Raji (cell line): ENCODE results near the gene CHST2.

Experiments
- POLR2A ChIP-seq: IDR thresholded peaks from 2 replicates; pipeline ENCODE4 v1.6.1; 2011; ENCODE audit warnings: low read depth, low read length, control low read depth; ENCODE audit not compliant: insufficient read depth

Gene CHST2

DNA sequence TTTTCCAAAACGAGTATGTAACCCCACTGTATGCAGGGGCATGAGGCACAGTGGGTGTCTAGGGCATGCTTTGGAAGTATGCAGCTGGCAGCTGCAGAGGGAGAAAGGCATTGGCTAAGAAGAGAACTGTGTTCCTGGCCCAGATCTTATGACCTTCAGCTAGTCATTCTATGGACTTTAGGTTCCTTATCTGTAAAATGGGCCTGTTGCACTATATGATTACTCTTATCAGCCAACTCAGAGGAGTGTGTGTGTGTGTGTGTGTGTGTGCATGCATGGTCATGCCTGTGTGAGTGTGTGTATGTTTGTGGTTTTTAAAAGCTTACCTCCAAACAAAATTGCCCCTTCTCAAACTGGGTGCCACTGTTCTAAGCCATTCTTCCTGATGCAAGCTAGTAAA lies 27.4 kb upstream of the CHST2 start:
- no peak for TF ChIP-seq POLR2A

DNA sequence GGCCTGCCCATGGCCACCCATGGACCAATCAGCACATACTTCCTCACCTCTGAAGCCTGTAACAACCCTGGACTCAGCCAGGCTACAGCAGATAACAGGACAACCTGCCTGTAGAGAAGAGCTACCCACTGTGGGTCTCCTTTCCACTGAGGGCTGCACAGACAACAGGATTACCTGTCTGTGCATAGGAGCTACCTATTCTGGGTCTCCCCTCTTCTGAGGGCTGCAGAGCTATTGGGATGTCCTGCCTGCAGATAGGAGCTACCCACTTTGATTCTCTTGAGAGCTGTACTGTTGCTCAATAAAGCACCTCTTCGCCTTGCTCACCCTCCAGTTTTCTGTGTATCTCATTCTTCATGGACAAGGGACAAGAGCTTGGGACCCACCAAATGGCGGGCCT lies 23.8 kb upstream of the CHST2 start:
- no peak for TF ChIP-seq POLR2A

DNA sequence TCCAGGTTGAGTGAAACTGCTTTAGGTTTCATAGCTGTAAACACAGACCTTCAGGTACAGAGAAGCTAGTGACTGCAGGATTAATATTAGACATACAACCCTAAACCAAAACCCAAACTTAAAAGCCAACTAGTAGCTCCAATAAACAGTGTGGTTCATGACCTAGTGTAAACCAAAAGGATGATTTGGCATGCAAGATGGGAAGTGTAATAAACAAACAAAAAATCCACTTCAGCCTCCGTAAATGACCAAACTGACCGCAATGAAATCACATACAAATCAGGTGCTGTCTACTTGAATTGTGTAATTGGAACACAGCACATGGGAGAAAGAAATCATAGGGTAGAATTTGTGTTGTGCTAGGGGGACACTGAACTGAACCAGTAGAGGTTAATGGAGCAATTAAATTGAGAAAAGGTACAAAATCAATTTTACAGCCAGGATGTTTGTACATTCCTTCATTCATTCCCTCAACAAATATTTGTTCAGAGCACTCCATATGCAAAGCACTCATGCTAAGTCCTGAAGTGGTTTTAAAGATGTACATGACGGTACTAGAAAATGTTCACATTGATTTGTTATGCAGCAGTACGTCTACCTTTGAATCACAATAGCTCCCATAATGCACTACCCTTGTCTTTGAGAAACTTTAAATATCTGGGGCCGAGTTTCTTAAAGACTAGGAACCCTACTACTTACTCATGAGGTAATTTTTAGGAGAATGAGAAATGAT lies 21.4 kb upstream of the CHST2 start:
- TF ChIP-seq POLR2A, result no peak

DNA sequence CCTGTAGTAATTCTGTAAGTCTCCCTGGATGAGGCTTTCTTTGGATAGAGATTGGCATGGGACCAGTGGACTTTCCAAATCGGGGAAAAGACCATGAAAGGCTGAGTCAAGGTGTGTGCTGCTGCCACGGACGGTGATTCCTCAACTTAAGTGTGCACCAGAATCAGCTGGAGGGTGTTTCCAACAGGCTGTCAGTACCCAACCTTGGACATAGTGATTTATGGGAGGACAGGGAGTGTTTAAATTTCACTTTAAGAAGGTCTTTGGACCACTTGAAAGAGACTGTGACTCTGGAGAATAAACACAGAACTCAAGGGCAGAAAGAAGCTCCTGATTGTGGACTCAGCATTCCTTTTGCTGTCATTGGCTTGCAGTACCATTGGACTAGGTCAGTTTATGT lies 20.4 kb upstream of the CHST2 start:
- no peak for TF ChIP-seq POLR2A

DNA sequence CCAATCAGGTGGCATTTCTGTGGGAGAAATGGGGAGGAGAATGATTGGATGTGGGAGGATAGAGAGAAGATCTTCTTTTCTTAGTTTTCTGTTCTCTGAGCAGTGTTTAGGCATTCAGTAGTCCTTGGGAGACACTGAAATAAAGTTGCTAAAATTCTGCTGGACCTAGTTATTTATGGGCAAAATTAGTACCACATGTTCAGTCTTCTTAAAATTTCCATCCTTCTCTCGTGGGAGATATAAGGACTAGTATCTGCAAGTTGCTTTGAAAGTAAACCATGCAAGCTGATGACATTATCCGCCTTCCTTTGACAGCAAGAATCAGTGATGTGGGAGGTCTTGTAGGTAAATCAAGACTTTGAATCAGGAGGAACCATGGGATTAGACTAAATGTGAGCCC lies 19.9 kb upstream of the CHST2 start:
- TF ChIP-seq POLR2A, result no peak

DNA sequence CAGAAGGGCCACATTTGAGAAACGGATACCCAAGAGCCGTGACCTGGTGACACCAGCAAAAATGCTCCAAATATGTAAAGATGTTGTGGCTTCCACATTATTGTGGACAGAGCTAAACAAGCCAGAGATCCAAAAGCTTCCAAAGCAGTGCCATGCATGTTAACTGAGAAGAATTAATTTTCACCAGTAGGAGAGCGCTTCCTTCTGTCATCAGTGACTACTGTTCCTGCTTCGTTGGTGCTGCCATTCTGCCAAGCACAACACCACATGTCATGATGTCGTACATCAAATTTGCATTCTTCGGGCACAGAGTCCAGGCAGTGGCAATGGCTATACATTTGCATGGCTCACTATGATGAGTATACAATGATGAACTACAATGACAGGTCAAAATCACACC lies 19.1 kb upstream of the CHST2 start:
- TF ChIP-seq POLR2A, result no peak

DNA sequence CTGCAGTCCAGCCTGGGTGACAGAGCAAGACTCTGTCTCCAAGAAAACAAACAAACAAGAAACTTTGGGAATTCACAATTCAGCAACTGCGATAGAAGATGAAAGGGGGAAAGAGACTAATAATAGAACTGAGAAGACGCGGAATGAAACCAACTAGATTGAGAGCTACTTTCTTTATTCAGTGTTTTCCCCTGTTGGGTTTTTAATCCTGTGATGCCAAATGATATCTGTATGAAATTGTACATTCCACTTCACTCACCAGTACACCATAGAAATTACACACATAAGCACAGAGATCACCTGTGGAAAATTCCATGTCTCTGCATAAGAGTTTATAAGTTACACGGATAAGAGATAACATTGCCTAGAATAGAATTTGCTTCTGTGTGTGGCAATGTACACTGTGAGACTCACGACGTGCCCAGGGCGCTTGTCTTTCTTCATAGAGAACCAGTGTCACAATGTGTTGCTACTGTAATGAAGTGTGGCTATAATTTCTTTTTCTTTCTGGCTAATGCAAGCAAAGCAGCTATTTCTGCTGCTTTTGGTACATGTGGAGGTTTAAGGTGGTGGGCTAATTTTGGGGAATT lies 17.7 kb upstream of the CHST2 start:
- TF ChIP-seq POLR2A, result no peak

DNA sequence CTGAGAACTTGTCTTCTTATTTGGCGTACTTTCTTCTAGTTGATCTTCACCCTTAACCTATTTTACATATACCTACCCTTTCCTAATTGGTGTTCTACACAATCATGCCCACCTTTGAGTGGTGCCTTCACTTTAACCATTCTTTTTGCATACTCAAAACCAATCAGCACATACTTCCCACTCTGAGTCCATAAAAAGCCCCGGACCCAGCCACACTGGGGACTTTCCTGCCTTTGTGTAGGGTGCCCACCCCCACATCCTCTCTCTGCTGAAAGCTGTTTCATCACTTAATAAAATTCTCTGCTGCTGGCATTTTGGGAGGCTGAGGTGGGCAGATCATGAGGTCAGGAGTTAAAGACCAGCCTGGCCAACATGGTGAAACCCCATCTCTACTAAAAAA lies 15.9 kb upstream of the CHST2 start:
- TF ChIP-seq POLR2A, result no peak

DNA sequence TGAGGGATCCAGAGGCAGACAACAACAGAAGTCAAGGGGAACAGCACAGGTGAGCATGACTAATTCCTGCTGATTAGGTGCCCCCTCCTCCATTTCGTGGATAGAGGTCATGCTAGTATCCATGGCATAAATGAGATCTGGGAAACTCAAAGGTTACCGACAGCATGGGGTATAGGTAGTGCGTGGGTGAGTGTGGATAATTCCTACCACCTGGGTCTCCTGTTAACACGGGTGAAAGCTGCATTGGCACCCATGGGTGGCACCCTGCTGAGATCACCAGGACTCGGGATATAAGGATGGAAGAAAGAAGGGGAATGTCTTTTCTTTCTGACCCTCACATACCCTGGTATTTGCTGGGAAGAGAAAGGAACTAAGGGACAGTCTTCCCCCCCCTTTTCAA lies 14.4 kb upstream of the CHST2 start:
- TF ChIP-seq POLR2A, result no peak

DNA sequence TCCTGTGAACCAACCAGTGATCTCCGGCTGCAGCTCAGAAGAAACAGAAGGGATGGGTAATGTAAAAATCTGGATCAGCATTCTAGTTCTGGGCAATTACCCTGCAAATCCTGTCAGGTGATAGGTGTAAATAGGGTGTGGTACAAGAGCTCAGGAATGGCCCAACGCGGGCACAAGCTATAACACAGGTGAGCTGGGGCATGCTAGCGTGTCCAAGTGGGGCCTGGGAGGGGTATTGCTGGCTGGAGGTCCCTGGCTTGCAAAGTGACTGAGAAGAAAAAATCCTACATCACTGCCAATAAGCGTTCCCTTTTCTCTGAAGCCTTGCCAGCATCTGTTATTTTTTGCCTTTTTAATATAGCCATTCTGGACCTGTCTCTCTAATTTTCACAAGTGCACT lies 9.7 kb upstream of the CHST2 start:
- no peak for TF ChIP-seq POLR2A

DNA sequence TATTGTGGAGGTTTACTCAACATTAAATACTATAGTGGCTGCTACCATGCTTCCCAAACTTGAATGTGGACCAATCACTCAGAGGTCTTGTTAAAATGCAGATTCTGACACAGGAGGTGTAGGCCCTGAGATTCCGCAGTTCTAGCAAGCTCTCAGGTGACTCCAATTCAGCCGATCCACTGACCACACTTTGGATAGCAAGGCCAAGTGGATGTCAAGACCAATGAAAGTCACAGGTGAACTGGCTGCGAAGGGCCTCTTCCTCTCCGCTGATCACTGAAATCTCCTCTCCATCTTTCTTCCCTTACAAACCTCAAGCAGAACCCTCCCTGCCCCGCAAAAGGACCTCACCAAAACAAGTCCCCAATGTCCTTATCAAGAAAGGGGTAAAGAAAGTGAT lies 9.2 kb upstream of the CHST2 start:
- TF ChIP-seq POLR2A, result no peak

DNA sequence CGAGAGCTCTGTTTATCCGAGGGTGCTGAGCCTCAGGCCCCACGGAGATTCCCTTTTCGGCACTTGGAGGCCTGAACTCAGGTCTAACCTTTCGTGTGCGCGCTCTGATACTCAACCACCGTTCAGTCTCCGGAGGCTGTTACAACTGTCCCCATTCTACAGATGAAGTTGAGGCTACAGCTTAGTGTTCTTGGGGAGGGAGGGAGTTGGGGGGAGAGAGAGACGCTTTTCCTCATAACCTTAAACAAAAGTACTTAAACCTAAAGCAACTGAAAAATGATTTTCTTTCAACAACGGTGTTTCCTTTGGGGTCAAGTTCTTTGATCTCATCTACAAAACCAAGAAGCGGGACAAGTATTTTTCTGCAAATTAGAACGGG lies 952 bp upstream of the CHST2 start:
- TF ChIP-seq POLR2A, result no peak

DNA sequence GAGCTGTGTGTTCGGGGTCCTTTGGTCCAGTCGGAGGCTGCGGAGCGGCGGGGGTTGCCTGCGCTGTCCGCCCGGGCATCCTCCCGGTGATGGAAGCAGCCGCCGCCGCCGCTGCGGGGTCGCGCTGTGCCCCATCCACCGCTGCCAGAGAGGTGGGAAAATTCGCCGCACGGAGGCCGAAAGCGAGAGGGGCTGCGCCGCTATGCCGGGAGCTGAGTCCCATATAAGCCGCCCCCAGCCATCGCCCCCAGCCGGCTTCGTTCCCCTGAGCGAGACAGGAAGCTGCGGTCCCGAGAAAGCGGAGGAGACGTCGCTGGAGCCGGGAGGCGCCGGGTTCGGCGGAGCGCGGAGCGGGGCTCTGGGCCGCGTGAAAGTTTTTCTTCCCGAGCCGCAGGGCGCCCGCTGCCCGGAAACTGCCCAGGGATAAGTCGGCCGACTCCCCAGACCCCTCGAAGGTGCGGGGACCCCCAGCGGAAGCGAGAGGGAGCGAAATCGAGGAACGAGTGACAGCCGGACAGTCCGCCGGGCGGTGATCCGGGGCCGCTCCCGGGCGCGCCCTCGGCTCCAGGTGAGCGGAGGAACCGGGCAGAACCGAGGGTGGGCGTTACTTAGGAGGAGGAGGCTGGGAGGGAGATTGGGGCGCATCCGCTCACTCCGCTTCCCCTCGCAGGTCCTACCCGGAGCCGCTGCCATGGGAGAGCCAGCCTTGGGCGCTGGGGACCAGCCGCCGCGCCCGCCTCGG lies 574 bp downstream of the CHST2 start:
- TF ChIP-seq POLR2A, result no peak

DNA sequence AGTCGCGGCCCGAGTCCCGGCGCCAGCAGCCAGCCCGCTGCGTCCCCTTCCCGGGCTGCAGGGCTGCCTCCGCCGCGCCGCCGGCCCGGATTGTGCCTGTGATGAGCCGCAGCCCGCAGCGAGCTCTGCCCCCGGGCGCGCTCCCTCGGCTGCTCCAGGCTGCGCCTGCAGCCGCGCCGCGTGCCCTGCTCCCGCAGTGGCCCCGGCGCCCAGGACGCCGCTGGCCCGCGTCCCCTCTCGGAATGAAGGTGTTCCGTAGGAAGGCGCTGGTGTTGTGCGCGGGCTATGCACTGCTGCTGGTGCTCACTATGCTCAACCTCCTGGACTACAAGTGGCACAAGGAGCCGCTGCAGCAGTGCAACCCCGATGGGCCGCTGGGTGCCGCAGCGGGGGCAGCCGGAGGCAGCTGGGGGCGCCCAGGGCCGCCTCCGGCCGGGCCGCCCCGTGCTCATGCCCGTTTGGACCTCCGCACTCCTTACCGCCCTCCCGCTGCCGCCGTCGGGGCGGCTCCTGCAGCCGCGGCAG lies 1.2 kb downstream of the CHST2 start:
- TF ChIP-seq POLR2A, result no peak

DNA sequence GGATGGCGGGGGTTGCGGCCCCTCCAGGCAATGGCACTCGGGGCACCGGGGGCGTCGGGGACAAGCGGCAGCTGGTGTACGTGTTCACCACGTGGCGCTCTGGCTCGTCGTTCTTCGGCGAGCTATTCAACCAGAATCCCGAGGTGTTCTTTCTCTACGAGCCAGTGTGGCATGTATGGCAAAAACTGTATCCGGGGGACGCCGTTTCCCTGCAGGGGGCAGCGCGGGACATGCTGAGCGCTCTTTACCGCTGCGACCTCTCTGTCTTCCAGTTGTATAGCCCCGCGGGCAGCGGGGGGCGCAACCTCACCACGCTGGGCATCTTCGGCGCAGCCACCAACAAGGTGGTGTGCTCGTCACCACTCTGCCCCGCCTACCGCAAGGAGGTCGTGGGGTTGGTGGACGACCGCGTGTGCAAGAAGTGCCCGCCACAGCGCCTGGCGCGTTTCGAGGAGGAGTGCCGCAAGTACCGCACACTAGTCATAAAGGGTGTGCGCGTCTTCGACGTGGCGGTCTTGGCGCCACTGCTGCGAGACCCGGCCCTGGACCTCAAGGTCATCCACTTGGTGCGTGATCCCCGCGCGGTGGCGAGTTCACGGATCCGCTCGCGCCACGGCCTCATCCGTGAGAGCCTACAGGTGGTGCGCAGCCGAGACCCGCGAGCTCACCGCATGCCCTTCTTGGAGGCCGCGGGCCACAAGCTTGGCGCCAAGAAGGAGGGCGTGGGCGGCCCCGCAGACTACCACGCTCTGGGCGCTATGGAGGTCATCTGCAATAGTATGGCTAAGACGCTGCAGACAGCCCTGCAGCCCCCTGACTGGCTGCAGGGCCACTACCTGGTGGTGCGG lies 1.9 kb downstream of the CHST2 start:
- no peak for TF ChIP-seq POLR2A
